Measurements from ENCODE around the gene LRRC8A.
"Not testable (repeated sequence)": the region's sequence is repeated elsewhere in the genome, so short reads cannot be mapped to it uniquely, and the experiment has no call there.

Gene LRRC8A

GRCh38 chr9:128881884-128882676 lies at the start of gene LRRC8A, which contains the start of gene KYAT1:
TSS of gene LRRC8A (plus strand) at chr9:128882133. CDS start at chr9:128907165, 25,032 bp downstream.
TSS of gene KYAT1 (minus strand) at chr9:128881950. CDS start at chr9:128845405, 36,545 bp downstream.
- peak; percentile 96 for DNase-seq (ENCODE audit: low spot score)

GRCh38 chr9:128833696-128834095 lies 48.2 kb upstream of the LRRC8A start:
- DNase-seq (ENCODE audit: low spot score): no peak

DNA sequence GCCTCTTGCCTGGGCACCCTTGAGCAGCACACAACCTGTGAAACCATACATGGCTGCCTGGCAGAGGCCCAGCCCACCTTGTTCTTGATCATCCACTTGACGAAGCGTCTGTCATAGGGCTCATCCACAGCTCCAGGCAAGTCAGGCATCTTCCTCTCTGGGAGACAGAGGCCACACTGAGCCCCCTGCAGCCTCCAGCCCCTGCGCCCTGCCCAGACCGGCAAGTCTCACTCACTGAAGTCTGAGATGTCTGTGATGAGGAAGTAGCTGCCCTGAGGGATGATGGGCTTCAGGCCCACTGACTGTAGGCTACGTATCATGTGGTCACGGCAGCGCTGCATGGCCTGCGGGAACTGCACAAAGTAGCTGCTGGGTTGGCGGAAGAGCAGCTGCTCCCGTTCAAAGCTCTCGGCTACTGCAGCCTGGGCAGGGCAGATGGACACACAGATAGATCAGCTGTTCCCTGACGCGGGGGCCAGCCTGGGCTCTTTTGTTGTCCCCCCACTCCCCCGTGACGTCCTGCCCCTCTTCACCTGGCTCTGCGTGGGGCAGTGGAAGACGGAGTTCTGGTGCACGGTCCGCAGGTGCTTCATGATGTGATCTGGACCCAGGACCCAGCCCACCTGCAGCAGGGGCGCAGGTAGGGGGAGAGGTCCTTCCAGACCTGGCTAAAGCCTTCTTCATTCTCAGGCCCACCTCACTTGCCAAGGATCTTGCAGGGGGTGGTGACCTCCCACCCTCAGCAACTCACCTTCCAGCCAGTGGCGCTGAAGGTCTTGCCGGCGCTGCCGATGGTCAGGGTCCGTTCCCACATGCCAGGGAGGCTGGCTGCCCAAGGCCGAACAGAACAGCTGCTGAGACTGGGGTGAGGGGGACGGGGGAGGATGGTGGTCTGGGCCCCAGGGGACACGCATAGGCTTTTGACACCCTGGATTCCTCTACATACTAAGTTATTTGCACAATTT lies 46.4 kb upstream of the LRRC8A start:
- no peak for DNase-seq (ENCODE audit: low spot score)

DNA sequence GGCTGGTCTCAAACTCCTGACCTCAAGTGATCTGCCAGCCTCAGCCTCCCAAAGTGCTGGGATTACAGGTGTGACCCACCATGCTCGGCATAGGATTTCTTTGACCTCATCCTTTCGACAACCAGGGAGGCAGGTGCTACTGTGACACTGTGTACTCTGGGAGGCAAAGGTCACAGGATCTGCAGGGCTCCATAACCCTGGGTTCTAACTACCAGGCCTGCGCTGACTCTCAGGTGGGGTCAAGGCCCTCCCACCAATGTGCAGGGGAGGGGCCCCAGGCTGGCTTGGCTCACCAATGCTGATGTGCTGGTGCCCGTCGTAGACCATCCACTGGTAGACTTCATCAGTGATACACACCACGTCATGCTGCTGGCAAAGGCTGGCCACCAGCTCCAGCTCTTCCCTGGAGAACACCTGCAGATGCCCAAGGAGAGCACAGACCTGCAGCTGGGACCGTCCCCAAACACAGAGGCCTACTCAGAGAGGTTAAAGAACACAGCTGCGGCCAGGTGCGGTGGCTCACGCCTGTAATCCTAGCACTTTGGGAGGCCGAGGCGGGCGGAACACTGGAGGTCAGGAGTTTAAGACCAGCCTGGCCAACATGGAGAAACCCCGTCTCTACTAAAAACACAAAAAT lies 45.3 kb upstream of the LRRC8A start:
- DNase-seq (ENCODE audit: low spot score): no peak

DNA sequence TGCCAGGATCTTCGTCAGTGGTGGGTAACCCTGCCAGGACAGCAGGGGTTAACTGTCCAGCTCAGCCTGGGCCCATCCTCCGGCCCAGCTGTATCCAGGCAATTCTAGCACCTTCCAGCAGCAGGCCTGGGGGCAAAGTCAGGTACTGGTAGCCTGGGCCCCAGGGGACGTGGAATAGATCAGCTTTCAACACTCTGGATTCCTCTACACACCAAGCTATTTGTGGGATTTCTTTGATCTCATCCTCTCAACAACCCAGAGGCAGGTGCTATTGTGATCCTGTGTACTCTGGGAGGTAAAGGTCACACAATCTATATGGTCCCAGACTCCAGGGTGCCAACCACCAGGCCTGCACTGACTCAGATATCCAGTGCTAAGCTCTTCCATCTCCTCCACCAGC lies 43.6 kb upstream of the LRRC8A start:
- DNase-seq (ENCODE audit: low spot score): no peak

DNA sequence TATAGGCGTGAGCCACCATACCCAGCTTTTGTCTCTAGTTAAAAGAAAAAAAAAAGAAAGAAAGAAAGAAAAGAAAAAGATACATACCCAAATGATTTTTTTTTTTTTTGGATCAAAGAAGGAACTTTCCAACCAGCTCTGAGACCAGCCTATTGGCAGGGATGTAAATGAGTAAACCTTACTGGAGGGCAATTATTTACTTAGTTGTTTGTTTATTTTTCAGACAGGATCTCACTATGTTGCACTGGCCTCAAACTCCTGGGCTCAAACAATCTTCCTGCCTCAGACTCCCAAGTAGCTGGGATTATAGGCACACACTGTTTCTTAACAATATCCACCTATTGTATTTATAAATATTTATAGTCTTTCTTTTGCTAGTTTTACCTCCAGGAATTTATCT lies 41.4 kb upstream of the LRRC8A start:
- DNase-seq (ENCODE audit: low spot score): no peak

GRCh38 chr9:128841694-128842492 lies 40.0 kb upstream of the LRRC8A start:
- DNase-seq (ENCODE audit: low spot score): no peak

GRCh38 chr9:128843171-128843570 lies 38.8 kb upstream of the LRRC8A start:
- not testable (repeated sequence) for DNase-seq (ENCODE audit: low spot score)

DNA sequence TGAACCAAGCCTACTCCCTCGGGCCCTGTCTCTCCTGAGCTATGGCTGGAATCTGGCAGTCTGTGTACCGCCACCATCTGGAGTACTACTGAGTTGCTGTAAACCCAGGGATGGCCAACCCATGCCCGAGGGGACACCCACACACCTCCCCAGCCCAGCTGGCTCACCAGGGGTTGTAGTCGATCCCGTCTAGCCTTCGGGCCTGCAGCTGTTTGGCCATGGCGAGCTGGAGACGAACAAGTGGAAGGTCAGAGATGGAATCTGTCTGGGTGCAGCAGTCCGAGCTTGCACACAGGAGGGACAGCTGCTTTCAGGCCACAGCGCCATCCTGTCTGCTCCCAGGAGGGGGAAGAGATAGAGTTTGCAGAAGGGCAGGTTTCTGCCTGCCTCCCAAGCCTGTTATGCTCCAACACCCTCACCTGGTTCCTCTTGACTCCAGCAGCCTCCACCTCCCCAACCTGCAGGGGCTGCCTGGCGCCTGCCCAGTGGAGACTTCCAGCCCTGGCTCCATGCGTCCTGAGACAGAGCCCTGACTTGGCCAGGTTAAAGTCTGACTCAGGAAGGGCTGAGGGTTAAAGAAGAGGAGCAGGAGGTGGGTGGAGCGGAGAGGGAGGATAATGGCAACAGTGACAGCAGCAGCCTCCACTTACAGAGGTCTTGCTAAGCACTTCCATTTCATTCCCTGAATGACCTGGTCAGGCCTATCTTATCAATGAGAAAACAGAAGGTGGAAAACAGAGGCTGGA lies 36.6 kb upstream of the LRRC8A start:
- no peak for DNase-seq (ENCODE audit: low spot score)

DNA sequence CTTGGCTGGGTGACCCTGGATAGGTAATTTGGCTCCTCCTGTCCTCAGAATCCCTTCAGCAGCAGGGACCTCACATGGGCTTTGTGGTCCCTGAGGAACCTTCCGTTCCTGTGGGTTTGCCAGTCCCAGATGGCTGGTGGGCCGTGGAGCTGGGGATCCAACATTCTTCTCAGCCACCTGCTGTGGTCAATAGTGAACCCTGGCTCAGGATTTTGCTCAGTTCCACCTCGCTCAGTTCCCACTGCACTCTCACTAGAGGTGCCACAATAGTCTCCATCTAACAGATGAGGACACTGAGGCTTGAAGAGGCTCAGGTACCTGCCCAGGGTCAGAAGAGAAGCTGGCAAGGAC lies 35.3 kb upstream of the LRRC8A start:
- no peak for DNase-seq (ENCODE audit: low spot score)

GRCh38 chr9:128847803-128848202 lies 34.1 kb upstream of the LRRC8A start:
- DNase-seq (ENCODE audit: low spot score): no peak

GRCh38 chr9:128851024-128851423 lies 30.9 kb upstream of the LRRC8A start:
- not testable (repeated sequence) for DNase-seq (ENCODE audit: low spot score)

DNA sequence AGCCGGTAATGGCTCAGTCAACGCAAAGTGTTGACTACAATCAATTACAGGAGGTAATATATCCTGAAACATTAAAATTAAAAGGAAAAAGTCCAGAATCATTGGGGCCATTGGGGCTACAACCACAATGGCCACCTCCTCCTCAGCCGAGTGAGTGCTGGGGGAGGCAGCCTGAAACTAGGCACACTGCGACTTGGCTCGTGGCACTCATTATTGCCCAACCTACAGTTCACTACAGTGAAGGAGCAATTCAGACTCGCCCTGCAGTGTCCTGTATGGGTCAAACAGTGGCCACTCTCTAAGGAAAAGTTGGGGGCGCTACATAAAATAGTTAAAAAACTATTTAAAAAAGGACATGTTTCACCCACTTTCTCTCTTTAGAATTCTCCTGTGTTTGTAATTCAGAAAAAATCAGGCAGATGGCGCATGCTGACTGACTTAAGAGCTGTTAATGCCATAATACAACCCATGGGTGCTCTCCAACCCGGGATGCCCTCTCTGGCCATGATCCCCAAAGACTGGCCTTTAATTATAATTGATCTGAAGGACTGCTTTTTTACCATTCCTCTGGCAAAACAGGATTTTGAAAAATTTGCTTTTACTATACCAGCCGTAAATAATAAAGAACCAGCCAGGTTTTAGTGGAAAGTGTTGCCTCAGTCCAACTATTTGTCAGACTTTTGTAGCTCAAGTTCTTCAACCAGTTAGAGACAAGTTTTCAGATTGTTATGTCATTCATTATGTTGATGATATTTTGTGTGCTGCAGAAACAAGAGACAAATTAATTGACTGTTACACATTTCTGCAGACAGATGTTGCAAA lies 29.9 kb upstream of the LRRC8A start:
- peak; percentile 31 for DNase-seq (ENCODE audit: low spot score)

DNA sequence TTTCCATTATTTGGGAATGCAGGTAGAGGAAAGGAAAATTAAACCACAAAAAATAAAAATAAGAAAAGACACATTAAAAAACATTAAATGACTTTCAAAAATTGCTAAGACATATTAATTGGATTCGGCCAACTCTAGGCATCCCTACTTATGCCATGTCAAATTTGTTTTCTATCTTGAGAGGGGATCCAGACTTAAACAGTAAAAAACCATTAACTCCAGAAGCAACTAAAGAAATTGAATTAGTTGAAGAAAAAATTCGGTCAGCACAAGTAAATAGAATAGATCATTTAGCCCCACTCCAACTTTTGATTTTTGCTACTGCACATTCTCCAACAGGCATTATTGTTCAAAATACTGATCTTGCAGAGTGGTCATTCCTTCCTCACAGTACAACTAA lies 29.3 kb upstream of the LRRC8A start:
- not testable (repeated sequence) for DNase-seq (ENCODE audit: low spot score)

- not testable (repeated sequence) for DNase-seq (ENCODE audit: low spot score)
Observed at GRCh38 chr9:128854454-128854853, 27.5 kb upstream of the LRRC8A start.

DNA sequence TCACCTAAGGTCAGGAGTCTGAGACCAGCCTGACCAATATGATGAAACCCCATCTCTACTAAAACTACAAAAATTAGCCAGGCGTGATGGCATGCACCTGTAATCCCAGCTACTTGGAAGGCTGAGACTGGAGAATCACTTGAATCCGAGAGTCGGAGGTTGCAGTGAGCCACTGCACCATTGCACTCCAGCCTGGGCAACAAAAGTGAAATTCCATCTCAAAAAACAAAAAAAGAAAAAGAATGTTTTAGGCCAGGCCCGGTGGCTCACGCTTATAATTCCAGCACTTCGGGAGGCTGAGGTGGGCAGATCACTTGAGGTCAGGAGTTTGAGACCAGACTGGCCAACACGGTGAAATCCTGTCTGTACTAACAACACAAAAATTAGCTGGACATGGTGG lies 23.5 kb upstream of the LRRC8A start:
- DNase-seq (ENCODE audit: low spot score): not testable (repeated sequence)

- no peak for DNase-seq (ENCODE audit: low spot score)
Observed at GRCh38 chr9:128860937-128861336, 21.0 kb upstream of the LRRC8A start.

DNA sequence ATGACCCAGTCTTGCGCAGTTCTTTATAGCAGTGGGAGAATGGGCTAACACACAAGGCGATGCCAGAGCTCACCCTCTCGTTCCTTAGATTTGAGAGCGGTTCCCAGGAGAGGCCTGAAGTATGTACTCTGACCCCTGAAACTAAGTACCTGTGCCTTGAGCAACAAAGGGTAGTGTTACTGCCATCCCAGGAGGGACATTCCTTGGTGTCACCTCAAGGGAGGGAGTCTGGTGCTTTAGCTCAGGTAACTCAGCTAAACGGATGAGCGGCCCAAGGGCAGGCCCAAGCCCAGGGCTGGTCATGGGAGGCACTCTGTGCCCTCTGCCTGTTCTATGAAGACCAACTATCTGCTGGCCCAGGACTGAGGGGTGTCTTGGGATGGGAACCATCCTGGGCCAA lies 20.4 kb upstream of the LRRC8A start:
- DNase-seq (ENCODE audit: low spot score): no peak

- DNase-seq (ENCODE audit: low spot score): no peak
Observed at GRCh38 chr9:128862401-128862851, 19.5 kb upstream of the LRRC8A start.

DNA sequence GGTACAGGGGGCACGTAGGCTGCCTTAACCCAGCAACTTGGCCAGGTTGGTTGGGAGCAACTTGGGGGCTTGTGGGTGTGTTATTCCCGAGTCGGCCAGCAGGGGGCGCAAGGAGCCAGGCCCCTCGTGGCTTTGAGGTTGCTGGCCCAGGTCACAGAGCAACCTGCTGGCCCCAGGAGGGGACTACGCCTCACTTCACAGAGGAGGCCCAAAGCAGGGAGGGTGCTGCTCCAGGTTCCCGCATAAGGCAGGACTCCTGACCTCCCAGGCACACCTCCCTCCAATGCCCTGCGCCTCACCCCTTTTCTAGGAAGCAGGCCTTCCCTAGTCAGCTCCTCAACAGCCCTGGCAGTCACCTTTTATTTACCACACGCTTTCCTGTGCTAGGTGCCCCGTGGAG lies 18.3 kb upstream of the LRRC8A start:
- DNase-seq (ENCODE audit: low spot score): peak; percentile 68
